ENCODE data around the gene PCDHB13.
"Not testable (repeated sequence)": the region's sequence is repeated elsewhere in the genome, so short reads cannot be mapped to it uniquely, and the experiment has no call there.

PCDHB13 gene

DNA sequence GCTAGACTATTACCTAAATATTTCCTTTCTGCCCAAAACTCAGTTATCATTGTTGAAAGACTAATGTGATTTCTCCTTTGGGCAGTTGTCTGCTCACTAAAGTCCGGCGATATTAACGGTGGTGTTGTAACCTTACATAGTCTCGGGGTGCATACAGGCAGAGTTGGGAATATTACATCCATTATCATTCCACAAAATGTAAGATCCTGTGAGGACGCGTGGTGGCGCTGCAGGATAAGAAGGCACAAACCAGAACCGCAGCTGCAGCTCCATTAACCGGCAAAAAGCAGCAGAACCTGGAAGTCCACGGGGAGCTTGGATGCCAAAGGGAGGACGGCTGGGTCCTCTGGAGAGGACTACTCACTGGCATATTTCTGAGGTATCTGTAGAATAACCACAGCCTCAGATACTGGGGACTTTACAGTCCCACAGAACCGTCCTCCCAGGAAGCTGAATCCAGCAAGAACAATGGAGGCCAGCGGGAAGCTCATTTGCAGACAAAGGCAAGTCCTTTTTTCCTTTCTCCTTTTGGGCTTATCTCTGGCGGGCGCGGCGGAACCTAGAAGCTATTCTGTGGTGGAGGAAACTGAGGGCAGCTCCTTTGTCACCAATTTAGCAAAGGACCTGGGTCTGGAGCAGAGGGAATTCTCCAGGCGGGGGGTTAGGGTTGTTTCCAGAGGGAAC lies at the start of gene PCDHB13:
PCDHB13 (plus strand) TSS at position 264 of the 684 bp plus-strand sequence; CDS start at position 469, 205 bp downstream.
- not testable (repeated sequence) for DNase-seq (ENCODE audit: low read depth in 2 of 2)

DNA sequence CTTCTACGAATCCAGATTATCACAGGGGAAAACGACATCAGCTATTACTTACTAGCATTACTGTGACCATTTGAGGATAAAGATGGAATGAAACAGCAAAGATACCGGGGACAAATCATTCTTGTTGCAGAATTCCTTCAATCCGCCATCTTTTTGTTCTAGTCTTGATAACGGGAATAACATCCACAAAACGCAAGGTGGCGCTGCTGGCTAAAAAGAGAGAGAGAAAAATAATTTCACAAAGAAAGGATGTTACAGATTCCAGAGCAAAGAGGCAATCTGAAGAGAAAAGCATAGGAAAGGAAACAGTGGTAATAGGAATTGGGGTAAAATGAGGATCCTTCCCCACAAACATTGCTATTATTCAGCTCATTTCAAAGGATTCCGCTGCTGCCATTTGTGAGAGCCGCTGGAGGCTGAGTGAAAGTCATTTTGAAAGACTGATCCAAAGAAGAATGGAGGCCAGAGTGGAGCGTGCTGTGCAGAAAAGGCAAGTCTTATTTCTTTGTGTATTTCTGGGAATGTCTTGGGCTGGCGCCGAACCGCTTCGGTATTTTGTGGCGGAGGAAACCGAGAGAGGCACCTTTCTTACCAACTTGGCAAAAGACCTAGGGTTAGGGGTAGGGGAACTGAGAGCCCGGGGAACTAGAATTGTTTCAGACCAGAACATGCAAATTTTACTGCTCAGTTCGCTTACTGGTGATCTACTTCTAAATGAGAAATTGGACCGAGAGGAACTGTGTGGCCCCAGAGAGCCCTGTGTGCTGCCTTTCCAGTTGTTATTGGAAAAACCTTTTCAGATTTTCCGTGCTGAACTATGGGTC lies 41.1 kb upstream of the PCDHB13 start, which contains the start of gene PCDHB7:
PCDHB7 (plus strand) TSS at position 264 of the 824 bp plus-strand sequence; CDS start at position 456, 192 bp downstream.
- no peak for DNase-seq (ENCODE audit: low read depth in 2 of 2)

DNA sequence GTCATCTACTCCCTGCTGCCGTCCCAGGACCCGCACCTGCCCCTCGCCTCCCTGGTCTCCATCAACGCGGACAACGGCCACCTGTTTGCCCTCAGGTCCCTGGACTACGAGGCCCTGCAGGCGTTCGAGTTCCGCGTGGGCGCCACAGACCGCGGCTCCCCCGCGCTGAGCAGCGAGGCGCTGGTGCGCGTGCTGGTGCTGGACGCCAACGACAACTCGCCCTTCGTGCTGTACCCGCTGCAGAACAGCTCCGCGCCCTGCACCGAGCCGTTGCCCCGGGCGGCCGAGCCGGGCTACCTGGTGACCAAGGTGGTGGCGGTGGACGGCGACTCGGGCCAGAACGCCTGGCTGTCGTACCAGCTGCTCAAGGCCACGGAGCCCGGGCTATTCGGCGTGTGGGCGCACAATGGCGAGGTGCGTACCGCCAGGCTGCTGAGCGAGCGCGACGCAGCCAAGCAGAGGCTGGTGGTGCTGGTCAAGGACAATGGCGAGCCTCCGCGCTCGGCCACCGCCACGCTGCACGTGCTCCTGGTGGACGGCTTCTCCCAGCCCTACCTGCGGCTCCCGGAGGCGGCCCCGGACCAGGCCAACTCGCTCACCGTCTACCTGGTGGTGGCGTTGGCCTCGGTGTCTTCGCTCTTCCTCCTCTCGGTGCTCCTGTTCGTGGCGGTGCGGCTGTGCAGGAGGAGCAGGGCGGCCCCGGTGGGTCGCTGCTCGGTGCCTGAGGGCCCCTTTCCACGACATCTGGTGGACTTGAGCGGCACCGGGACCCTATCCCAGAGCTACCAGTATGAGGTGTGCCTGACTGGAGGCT lies 39.2 kb upstream of the PCDHB13 start:
- DNase-seq (ENCODE audit: low read depth in 2 of 2) = not testable (repeated sequence)

DNA sequence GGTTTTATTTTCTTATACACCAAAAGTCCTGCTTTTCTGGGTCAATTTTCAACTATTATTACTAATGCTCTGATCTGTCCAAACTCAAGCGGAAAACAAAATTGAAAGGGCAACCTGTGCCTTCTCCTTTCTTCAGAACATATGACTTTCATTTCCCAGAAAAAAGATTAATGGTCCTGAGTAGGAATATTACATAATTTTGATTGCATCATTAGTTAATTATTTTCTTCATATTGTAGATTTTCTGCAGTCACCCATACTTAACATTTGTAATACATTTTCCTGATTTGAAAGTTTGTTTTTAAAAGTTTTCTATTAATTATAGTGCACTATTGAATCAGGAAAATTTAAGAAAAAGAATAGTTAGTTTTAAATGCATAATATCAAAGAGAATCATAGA lies 37.8 kb upstream of the PCDHB13 start:
- no peak for DNase-seq (ENCODE audit: low read depth in 2 of 2)

DNA sequence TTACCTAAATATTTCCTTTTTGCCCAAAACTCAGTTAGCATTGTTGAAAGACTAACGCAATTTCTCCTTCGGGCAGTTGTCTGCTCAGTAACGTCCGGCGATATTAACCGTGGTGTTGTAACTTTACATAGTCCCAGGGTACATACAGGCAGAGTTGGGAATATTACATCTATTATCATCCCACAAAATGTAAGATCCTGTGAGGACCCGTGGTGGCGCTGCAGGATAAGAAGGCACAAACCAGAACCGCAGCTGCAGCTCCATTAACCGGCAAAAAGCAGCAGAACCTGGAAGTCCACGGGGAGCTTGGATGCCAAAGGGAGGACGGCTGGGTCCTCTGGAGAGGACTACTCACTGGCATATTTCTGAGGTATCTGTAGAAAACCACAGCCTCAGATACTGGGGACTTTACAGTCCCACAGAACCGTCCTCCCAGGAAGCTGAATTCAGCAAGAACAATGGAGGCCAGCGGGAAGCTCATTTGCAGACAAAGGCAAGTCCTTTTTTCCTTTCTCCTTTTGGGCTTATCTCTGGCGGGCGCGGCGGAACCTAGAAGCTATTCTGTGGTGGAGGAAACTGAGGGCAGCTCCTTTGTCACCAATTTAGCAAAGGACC lies 36.0 kb upstream of the PCDHB13 start, which contains the start of gene PCDHB8:
PCDHB8 (plus strand) TSS at position 214 of the 615 bp plus-strand sequence; CDS start at position 459, 245 bp downstream.
- not testable (repeated sequence) for DNase-seq (ENCODE audit: low read depth in 2 of 2)

DNA sequence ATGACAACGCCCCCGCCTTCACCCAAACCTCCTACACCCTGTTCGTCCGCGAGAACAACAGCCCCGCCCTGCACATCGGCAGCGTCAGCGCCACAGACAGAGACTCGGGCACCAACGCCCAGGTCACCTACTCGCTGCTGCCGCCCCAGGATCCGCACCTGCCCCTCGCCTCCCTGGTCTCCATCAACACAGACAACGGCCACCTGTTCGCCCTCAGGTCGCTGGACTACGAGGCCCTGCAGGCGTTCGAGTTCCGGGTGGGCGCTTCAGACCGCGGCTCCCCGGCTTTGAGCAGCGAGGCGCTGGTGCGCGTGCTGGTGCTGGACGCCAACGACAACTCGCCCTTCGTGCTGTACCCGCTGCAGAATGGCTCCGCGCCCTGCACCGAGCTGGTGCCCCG lies 34.3 kb upstream of the PCDHB13 start:
- not testable (repeated sequence) for DNase-seq (ENCODE audit: low read depth in 2 of 2)

DNA sequence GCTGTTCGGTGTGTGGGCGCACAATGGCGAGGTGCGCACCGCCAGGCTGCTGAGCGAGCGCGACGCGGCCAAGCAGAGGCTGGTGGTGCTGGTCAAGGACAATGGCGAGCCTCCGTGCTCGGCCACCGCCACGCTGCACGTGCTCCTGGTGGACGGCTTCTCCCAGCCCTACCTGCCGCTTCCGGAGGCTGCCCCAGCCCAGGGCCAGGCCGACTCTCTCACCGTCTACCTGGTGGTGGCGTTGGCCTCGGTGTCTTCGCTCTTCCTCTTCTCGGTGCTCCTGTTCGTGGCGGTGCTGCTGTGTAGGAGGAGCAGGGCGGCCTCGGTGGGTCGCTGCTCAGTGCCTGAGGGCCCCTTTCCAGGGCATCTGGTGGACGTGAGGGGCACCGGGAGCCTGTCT lies 33.8 kb upstream of the PCDHB13 start:
- DNase-seq (ENCODE audit: low read depth in 2 of 2) = not testable (repeated sequence)

DNA sequence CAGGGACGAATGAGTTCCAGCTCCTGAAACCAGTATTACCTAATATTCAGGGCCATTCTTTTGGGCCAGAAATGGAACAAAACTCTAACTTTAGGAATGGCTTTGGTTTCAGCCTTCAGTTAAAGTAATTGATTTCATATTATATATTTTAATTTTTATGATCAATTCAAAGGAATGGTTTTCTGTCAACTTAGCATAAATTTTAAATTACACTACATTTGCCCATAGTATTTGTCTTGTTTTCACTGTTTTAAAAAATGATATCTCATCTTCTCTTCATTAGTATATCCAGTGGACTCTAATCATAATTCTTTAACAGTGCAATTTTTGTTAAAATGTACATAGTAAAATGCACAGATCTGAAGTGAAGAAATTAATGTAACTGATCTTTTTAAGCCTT lies 33.4 kb upstream of the PCDHB13 start:
- DNase-seq (ENCODE audit: low read depth in 2 of 2) = no peak

DNA sequence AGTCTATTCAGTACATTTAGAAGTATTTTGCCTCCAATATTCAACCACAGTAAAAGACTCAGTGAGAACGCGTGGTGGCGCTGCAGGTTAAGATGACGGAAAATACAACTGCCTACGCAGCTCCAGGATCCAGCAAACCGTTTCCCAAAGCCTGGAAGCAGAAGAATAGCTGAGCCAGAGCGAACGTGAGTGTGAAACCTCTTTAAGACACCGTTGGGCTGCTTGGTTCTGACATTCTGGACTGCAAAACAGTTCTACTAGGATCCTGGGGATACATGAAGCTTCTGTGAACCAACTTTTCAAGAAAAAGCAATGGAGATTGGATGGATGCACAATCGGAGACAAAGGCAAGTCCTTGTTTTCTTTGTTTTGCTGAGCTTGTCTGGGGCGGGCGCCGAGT lies 31.5 kb upstream of the PCDHB13 start, which contains the start of gene PCDHB16:
PCDHB16 (plus strand) TSS at position 140 of the 400 bp plus-strand sequence; CDS start at position 313, 173 bp downstream.
- DNase-seq (ENCODE audit: low read depth in 2 of 2) = no peak

DNA sequence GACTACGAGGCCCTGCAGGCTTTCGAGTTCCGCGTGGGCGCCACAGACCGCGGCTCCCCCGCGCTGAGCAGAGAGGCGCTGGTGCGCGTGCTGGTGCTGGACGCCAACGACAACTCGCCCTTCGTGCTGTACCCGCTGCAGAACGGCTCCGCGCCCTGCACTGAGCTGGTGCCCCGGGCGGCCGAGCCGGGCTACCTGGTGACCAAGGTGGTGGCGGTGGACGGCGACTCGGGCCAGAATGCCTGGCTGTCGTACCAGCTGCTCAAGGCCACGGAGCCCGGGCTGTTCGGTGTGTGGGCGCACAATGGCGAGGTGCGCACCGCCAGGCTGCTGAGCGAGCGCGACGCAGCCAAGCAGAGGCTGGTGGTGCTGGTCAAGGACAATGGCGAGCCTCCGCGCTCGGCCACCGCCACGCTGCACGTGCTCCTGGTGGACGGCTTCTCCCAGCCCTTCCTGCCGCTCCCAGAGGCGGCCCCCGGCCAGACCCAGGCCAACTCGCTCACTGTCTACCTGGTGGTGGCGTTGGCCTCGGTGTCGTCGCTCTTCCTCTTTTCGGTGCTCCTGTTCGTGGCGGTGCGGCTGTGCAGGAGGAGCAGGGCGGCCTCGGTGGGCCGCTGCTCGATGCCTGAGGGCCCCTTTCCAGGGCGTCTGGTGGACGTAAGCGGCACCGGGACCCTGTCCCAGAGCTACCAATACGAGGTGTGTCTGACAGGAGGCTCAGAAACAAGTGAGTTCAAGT lies 29.4 kb upstream of the PCDHB13 start:
- not testable (repeated sequence) for DNase-seq (ENCODE audit: low read depth in 2 of 2)

DNA sequence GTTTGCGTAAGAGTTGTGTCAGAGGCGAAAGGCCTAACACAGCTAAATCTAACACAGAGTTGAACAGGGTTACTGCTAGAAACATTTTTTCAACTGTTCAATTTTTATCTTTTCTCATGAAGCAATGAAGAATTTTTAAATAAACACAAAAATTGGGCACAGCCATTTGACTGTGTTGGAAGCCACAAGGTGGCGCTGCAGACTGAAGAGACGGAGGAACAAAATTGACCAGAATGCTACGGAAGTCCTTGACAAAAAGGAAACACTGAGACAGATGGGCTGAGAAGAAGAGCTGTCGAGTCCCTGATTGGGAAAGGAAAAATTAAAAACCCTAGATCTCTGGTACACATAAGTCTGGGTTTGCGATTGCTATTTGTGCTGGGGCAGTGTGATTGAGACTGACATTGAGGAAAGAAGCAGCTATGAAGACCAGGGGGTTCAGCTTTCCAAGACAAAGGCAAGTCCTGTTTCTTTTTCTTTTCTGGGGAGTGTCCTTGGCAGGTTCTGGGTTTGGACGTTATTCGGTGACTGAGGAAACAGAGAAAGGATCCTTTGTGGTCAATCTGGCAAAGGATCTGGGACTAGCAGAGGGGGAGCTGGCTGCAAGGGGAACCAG lies 26.7 kb upstream of the PCDHB13 start, which contains the start of gene PCDHB9:
PCDHB9 (plus strand) TSS at position 265 of the 616 bp plus-strand sequence; CDS start at position 423, 158 bp downstream.
- no peak for DNase-seq (ENCODE audit: low read depth in 2 of 2)

DNA sequence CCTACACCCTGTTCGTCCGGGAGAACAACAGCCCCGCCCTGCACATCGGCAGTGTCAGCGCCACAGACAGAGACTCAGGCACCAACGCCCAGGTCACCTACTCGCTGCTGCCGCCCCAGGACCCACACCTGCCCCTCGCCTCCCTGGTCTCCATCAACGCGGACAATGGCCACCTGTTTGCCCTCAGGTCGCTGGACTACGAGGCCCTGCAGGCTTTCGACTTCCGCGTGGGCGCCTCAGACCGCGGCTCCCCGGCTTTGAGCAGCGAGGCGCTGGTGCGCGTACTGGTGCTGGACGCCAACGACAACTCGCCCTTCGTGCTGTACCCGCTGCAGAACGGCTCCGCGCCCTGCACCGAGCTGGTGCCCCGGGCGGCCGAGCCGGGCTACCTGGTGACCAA lies 25.0 kb upstream of the PCDHB13 start:
- not testable (repeated sequence) for DNase-seq (ENCODE audit: low read depth in 2 of 2)

DNA sequence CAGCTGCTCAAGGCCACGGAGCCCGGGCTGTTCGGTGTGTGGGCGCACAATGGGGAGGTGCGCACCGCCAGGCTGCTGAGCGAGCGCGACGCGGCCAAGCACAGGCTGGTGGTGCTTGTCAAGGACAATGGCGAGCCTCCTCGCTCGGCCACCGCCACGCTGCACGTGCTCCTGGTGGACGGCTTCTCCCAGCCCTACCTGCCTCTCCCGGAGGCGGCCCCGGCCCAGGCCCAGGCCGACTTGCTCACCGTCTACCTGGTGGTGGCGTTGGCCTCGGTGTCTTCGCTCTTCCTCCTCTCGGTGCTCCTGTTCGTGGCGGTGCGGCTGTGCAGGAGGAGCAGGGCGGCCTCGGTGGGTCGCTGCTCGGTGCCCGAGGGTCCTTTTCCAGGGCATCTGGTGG lies 24.6 kb upstream of the PCDHB13 start:
- DNase-seq (ENCODE audit: low read depth in 2 of 2) = not testable (repeated sequence)

DNA sequence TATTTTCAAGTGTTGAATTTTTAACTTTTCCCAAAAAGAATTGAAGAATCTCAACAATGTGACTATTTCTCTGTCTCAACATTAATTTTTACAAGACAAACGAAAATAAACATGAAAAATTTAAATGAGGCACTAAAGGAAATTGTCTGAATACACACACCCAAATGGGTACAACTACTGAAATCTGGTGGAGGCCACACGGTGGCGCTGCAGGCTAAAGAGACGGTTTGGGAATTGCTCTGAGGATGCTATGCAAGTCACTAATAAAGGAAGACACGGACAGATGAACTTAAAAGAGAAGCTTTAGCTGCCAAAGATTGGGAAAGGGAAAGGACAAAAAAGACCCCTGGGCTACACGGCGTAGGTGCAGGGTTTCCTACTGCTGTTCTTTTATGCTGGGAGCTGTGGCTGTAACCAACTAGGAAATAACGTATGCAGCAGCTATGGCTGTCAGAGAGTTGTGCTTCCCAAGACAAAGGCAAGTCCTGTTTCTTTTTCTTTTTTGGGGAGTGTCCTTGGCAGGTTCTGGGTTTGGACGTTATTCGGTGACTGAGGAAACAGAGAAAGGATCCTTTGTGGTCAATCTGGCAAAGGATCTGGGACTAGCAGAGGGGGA lies 21.5 kb upstream of the PCDHB13 start, which contains the start of gene PCDHB10:
PCDHB10 (plus strand) TSS at position 244 of the 616 bp plus-strand sequence; CDS start at position 444, 200 bp downstream.
- DNase-seq (ENCODE audit: low read depth in 2 of 2) = no peak

DNA sequence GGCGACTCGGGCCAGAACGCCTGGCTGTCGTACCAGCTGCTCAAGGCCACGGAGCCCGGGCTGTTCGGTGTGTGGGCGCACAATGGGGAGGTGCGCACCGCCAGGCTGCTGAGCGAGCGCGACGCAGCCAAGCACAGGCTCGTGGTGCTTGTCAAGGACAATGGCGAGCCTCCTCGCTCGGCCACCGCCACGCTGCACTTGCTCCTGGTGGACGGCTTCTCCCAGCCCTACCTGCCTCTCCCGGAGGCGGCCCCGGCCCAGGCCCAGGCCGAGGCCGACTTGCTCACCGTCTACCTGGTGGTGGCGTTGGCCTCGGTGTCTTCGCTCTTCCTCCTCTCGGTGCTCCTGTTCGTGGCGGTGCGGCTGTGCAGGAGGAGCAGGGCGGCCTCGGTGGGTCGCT lies 19.4 kb upstream of the PCDHB13 start:
- DNase-seq (ENCODE audit: low read depth in 2 of 2) = not testable (repeated sequence)

DNA sequence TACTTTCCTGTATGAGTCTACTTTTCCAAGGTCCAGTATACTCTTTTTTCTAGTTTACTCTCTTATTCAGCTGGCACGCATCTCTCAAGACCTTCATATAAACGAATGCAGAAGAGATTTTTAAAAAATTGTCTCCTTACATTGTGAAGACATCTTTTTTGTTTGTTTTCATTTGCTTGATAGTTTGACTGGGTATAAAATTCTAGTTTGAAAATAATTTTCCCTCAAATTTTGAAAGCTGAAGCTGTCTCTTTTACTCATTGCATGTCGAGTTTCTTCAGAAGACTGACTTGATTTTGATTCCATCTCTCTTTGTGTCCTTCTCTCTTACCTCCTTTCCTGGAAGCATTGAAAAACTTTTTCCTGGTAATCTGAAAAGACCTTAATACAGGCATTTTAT lies 17.4 kb upstream of the PCDHB13 start:
- no peak for DNase-seq (ENCODE audit: low read depth in 2 of 2)

DNA sequence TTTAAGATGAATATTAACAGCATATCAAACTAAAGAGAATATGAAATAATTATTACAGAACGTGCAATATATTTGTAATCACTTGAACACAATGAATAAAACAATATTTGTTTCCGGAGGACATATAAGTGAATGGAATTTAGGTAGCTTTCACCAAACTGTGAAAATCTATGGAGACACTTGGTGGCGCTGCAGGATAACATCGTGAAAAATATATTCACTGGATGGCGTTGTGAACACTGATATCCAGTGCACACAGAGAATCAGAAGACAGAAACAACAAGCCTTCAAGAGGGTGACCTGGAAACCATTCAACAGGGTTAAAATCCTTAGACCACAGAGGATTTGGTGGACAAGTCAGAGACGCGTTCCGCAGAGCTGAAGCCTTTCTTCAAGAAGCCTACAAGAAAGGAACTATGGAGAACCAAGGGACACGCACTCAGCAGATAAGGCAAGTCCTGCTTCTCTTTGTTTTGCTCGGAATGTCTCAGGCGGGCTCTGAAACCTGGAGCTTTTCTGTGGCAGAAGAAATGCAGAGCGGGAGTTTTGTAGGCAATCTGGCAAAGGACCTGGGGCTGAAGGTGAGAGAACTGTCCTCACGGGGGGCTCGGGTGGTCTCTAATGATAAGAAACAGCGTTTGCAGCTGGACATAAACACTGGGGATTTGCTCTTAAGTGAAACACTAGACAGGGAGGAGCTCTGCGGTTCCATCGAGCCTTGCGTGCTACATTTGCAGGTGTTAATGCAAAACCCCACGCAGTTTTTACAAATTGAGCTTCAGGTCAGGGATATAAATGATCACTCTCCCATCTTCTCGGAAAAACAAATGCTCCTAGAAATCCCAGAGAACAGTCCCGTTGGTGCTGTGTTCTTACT lies 14.1 kb upstream of the PCDHB13 start, which contains the start of gene PCDHB11:
PCDHB11 (plus strand) TSS at position 269 of the 877 bp plus-strand sequence; CDS start at position 417, 148 bp downstream.
- DNase-seq (ENCODE audit: low read depth in 2 of 2) = no peak

DNA sequence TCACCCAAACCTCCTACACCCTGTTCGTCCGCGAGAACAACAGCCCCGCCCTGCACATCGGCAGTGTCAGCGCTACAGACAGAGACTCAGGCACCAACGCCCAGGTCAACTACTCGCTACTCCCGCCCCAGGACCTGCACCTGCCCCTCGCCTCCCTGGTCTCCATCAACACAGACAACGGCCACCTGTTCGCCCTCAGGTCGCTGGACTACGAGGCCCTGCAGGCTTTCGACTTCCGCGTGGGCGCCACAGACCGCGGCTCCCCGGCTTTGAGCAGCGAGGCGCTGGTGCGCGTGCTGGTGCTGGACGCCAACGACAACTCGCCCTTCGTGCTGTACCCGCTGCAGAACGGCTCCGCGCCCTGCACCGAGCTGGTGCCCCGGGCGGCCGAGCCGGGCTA lies 12.6 kb upstream of the PCDHB13 start:
- not testable (repeated sequence) for DNase-seq (ENCODE audit: low read depth in 2 of 2)
